ENCODE results near the gene FAM117B.

- TF ChIP-seq EZH2 (IDR thresholded peaks at IDR 0.05; ENCODE audit: low read length) (no peak), CTCF (optimal IDR thresholded peaks at IDR 0.05 in 1 of 3, IDR thresholded peaks at IDR 0.05 in 1 of 3, conservative IDR thresholded peaks at IDR 0.05 in 1 of 3; ENCODE audit: extremely low read depth in 1 of 3, insufficient read depth in 2 of 3, low read length in 3 of 3) (no peak)
Observed at GRCh38 chr2:202679980-202680379, 45.2 kb downstream of the FAM117B start.
